OCI-LY1 (cell line): ENCODE results near the gene SEMA3G.

ENCODE experiments used
- H2AFZ ChIP-seq: fragments of 200-600 bp; sonication (generic), shearing (Covaris generic); 2 replicates; pipeline ENCODE4 v1.6.0; 2014; ENCODE audit warnings: antibody characterized with exemption, mild to moderate bottlenecking, low read length
- H3F3A ChIP-seq: fragments of 200-600 bp; sonication (generic), shearing (Covaris generic); 2 replicates; pipeline ENCODE4 v1.6.0; 2014; ENCODE audit warnings: mild to moderate bottlenecking, antibody characterized with exemption, low read length, moderate library complexity; ENCODE audit not compliant: insufficient read depth
- H3K27ac ChIP-seq: fragments of 200-600 bp; sonication (generic); 2 replicates; pipeline ENCODE4 v1.5.1; 2014; ENCODE audit warnings: low read length, mixed run types, mild to moderate bottlenecking, low read depth; ENCODE audit not compliant: poor library complexity, severe bottlenecking
- H3K27me3 ChIP-seq: fragments of 200-600 bp; sonication (generic); 2 replicates; pipeline ENCODE4 v1.6.0; 2014; ENCODE audit warnings: antibody characterized with exemption, mild to moderate bottlenecking, low read length, moderate library complexity; ENCODE audit not compliant: insufficient read depth
- H3K36me3 ChIP-seq: fragments of 200-600 bp; sonication (generic); 2 replicates; pipeline ENCODE4 v1.6.1; 2014; ENCODE audit warnings: mild to moderate bottlenecking, antibody characterized with exemption, low read length, moderate library complexity, mixed read lengths; ENCODE audit not compliant: insufficient read depth
- H3K4me1 ChIP-seq: fragments of 200-600 bp; sonication (generic); 2 replicates; pipeline ENCODE4 v1.5.1; 2014; ENCODE audit warnings: mild to moderate bottlenecking, low read length, moderate library complexity; ENCODE audit not compliant: insufficient read depth, severe bottlenecking
- H3K4me2 ChIP-seq: fragments of 200-600 bp; sonication (generic), shearing (Covaris generic); 2 replicates; pipeline ENCODE4 v1.6.1; 2014; ENCODE audit warnings: low read length
- H3K4me3 ChIP-seq: fragments of 200-600 bp; sonication (generic); 2 replicates; pipeline ENCODE4 v1.5.1; 2014; ENCODE audit warnings: low read length, low read depth, mild to moderate bottlenecking, mixed read lengths; ENCODE audit not compliant: poor library complexity, severe bottlenecking
- H3K79me2 ChIP-seq: fragments of 200-600 bp; shearing (Covaris generic); 2 replicates; pipeline ENCODE4 v1.6.1; 2016; ENCODE audit warnings: mixed run types, low read length, mixed read lengths; ENCODE audit not compliant: insufficient read depth
- H3K9ac ChIP-seq: fragments of 200-600 bp; sonication (generic), shearing (Covaris generic); 2 replicates; pipeline ENCODE4 v1.6.1; 2014; ENCODE audit warnings: mild to moderate bottlenecking, low read length, mixed read lengths
- H3K9me2 ChIP-seq: fragments of 200-600 bp; sonication (generic), shearing (Covaris generic); 2 replicates; pipeline ENCODE4 v1.6.1; 2014; ENCODE audit warnings: low read depth, mild to moderate bottlenecking, low read length, mixed read lengths
- H3K9me3 ChIP-seq: fragments of 200-600 bp; shearing (Covaris generic); 2 replicates; pipeline ENCODE4 v1.6.1; 2014; ENCODE audit warnings: low read length, mixed read lengths
- H4K20me1 ChIP-seq: fragments of 200-600 bp; sonication (generic), shearing (Covaris generic); 2 replicates; pipeline ENCODE4 v1.6.0; 2016; ENCODE audit warnings: mild to moderate bottlenecking, low read length; ENCODE audit not compliant: insufficient read depth
- CTCF ChIP-seq: fragments of 200-600 bp; sonication (generic), shearing (Covaris generic); IDR thresholded peaks from 2 replicates; pipeline ENCODE4 v1.5.1; 2017; ENCODE audit warnings: mild to moderate bottlenecking, antibody characterized with exemption, low read length, moderate library complexity, mixed read lengths
- EZH2 ChIP-seq: fragments of 200-600 bp; sonication (generic), shearing (Covaris generic); IDR thresholded peaks from 2 replicates; pipeline ENCODE4 v1.8.0; 2017; ENCODE audit warnings: borderline replicate concordance, mixed run types, mild to moderate bottlenecking, antibody characterized with exemption, low read length, moderate library complexity, mixed read lengths

SEMA3G gene

GRCh38 chr3:52383446-52383845 is 61.5 kb downstream of the SEMA3G start:
- TF ChIP-seq CTCF, result no peak
- TF ChIP-seq EZH2, result no peak
- no peaks in the 10 kb centered on the region for H3K9me3 ChIP-seq
- H3K4me3 ChIP-seq, result no peak overlapping the region
- H4K20me1 ChIP-seq, result no peaks in the 10 kb centered on the region
- 0 out of 2 replicates have a peak, but pooled peaks cover 6% of the 10 kb centered on the region for H3K27me3 ChIP-seq
- no peaks in the 10 kb centered on the region for H3K36me3 ChIP-seq
- H3K4me2 ChIP-seq, result no peak overlapping the region
- H3F3A ChIP-seq, result no peaks in the 10 kb centered on the region
- H3K4me1 ChIP-seq, result no peaks in the 10 kb centered on the region
- no peak overlapping the region for H3K27ac ChIP-seq
- no peak overlapping the region for H2AFZ ChIP-seq
- H3K9ac ChIP-seq, result no peak overlapping the region
- no peaks in the 10 kb centered on the region for H3K79me2 ChIP-seq
- H3K9me2 ChIP-seq, result no peaks in the 10 kb centered on the region
